SW480 (cell line): ENCODE results near the gene TSPY10.
"Not testable (repeated sequence)": the region's sequence is repeated elsewhere in the genome, so short reads cannot be mapped to it uniquely, and the experiment has no call there.

Experiments
- DNase-seq: peaks from one replicate; pipeline ENCODE4 v3.0.0-alpha.2; 2016; ENCODE audit warnings: low spot score

TSPY10 gene

DNA sequence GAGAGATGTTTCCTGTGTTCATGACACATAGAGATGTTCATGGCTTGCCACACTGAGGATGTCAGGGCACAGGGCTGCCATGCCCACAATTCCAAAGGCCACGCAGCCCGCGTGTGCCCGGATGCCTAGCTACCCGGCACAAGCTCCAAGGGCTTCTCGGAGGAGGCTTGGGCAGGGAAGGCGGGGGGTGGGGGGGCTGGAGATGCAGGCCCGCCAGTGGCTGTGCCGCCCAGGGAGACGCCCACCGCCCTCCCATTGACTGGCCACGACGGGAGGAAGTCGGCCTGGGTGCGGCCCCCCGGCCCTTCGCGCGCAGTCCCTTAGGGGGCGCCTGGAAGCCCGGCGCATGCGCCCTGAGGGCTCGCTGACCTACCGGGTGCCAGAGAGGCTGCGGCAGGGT lies at the start of gene TSPY10:
Gene TSPY10, plus strand, starts transcription at position 301 of the 400 bp plus-strand sequence. Its CDS starts 46 bp downstream, at position 347.
- DNase-seq: not testable (repeated sequence)

DNA sequence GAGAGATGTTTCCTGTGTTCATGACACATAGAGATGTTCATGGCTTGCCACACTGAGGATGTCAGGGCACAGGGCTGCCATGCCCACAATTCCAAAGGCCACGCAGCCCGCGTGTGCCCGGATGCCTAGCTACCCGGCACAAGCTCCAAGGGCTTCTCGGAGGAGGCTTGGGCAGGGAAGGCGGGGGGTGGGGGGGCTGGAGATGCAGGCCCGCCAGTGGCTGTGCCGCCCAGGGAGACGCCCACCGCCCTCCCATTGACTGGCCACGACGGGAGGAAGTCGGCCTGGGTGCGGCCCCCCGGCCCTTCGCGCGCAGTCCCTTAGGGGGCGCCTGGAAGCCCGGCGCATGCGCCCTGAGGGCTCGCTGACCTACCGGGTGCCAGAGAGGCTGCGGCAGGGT lies 40.7 kb upstream of the TSPY10 start, which contains the start of gene TSPY9:
Gene TSPY9, plus strand, starts transcription at position 301 of the 400 bp plus-strand sequence. Its CDS starts 46 bp downstream, at position 347.
- not testable (repeated sequence) for DNase-seq

GRCh38 chrY:9504396-9504795 lies 23.3 kb upstream of the TSPY10 start:
- not testable (repeated sequence) for DNase-seq

DNA sequence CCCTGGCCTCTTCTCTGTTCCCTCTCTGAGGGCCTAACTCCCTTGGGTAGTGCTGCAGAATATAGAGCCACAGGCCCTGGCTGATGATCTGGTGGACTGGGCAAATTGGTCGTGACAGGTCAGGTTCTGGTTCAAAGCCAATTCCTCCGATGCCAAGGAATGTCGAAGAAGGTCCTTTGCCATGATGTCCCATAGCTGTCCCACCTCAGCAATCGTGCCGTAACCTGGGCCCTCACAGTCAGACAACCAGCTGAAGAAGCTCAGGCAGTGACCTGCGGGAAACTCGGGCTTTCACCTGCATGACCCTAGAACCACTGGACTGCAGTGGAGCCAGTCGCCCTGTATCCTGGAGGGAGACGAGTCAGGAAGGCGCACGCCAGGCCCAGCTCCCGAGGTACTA lies 11.4 kb upstream of the TSPY10 start:
- not testable (repeated sequence) for DNase-seq
